MM.1S (cell line): Measurements from ENCODE around the gene MYCBP.

Source experiments
- DNase-seq: peaks from one replicate; pipeline ENCODE4 v3.0.0-alpha.2; 2015
- H2AFZ ChIP-seq: fragments of 300-600 bp; sonication (generic); 2 replicates; pipeline ENCODE4 v1.6.0; 2016; ENCODE audit warnings: antibody characterized with exemption, low read length
- H3F3A ChIP-seq: fragments of 300-600 bp; sonication (generic); 2 replicates; pipeline ENCODE4 v1.6.1; 2016; ENCODE audit warnings: mild to moderate bottlenecking, antibody characterized with exemption, low read length, moderate library complexity, mixed read lengths; ENCODE audit not compliant: insufficient read depth
- H3K27ac ChIP-seq: fragments of 300-600 bp; sonication (generic); 2 replicates; pipeline ENCODE4 v1.5.1; 2016; ENCODE audit warnings: mild to moderate bottlenecking, low read length
- H3K27me3 ChIP-seq: fragments of 300-600 bp; sonication (generic); replicated peaks from 2 replicates; pipeline ENCODE4 v1.6.0; 2016; ENCODE audit warnings: low read length; ENCODE audit not compliant: insufficient read depth
- H3K36me3 ChIP-seq: fragments of 300-600 bp; sonication (generic); replicated peaks from 2 replicates; pipeline ENCODE4 v1.6.1; 2016; ENCODE audit warnings: mild to moderate bottlenecking, low read length, mixed read lengths; ENCODE audit not compliant: insufficient read depth
- H3K4me1 ChIP-seq: fragments of 300-600 bp; sonication (generic); 2 replicates; pipeline ENCODE4 v1.6.1; 2016; ENCODE audit warnings: low read length, mixed read lengths
- H3K4me2 ChIP-seq: fragments of 300-600 bp; sonication (generic); 2 replicates; pipeline ENCODE4 v1.6.0; 2016; ENCODE audit warnings: low read depth, low read length
- H3K4me3 ChIP-seq: fragments of 300-600 bp; sonication (generic); 2 replicates; pipeline ENCODE4 v1.5.1; 2016; ENCODE audit warnings: low read length, mixed read lengths
- H3K79me2 ChIP-seq: fragments of 300-600 bp; sonication (generic); 2 replicates; pipeline ENCODE4 v1.6.1; 2016; ENCODE audit warnings: mixed run types, low read length, mixed read lengths
- H3K9ac ChIP-seq: fragments of 300-600 bp; sonication (generic); 2 replicates; pipeline ENCODE4 v1.6.1; 2016; ENCODE audit warnings: low read length, mixed read lengths
- H3K9me2 ChIP-seq: fragments of 300-600 bp; sonication (generic); replicated peaks from 2 replicates; pipeline ENCODE4 v1.6.1; 2016; ENCODE audit warnings: mild to moderate bottlenecking, low read length, mixed read lengths; ENCODE audit not compliant: insufficient read depth
- H3K9me3 ChIP-seq: fragments of 300-600 bp; sonication (generic); replicated peaks from 2 replicates; pipeline ENCODE4 v1.6.1; 2016; ENCODE audit warnings: mild to moderate bottlenecking, low read length, mixed read lengths; ENCODE audit not compliant: insufficient read depth
- H4K20me1 ChIP-seq: fragments of 300-600 bp; sonication (generic); 2 replicates; pipeline ENCODE4 v1.6.1; 2016; ENCODE audit warnings: mild to moderate bottlenecking, low read length, moderate library complexity, mixed read lengths; ENCODE audit not compliant: insufficient read depth
- EZH2 ChIP-seq: fragments of 300-600 bp; sonication (generic); optimal IDR thresholded peaks from 2 replicates; pipeline ENCODE3; 2017; ENCODE audit warnings: low read depth, mild to moderate bottlenecking, antibody characterized with exemption, low read length, mixed read lengths
- EZH2phosphoT487 ChIP-seq: fragments of 300-600 bp; sonication (generic); IDR thresholded peaks from 2 replicates; pipeline ENCODE4 v1.6.1; 2018; ENCODE audit warnings: antibody characterized with exemption, low read length
- TF ChIP-seq, protein P1 (sequence below): fragments of 300-600 bp; sonication (generic); IDR thresholded peaks from 2 replicates; pipeline ENCODE4 v1.5.1; 2016; ENCODE audit warnings: antibody characterized with exemption, low read length, mixed read lengths

MYCBP gene

DNA sequence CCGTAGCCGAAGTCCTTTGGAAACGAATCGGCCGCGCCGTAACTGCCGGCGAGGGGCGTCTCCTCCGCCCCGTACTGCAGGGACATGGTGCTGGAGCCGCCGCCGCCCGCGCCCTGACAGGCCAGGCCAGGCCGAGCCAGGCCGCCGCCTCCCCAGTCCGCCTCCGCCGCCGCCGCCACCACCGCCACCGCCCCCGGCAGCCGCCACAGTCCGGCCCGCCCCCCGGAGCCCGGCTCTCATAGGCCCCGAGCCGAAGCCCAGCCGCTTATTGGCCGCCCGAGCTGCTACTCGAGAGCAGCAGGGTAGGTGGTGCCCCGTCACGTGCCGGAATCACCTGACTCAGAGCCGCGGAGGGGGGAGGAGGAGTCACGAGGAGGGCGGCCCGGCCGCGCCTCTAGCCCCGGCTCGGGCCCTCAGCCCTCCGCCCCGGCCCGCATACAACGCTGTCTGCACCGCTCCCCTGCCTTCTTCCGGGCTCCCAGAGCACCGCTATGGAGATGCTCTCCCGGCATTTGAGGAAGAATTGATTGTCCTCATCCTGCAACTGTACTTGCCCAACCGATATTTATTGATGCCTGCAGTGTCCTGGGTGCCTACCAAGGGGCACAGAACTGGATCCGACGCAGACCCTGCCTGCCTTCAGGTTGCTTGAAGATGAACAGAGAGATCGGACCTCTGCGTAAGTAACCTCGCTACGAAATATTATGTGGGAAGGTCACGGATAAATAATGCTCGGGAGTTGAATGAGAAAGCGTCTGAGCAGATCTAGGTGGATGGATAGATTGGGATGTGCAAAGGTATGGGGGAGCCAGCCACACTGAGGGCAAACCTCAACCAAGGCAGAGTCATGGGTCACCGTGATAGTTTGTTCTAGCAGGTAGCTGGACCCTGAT lies 13.3 kb downstream of the MYCBP start, which contains the start of gene RRAGC:
Gene RRAGC, minus strand, starts transcription at position 212 of the 893 bp plus-strand sequence. Its CDS starts 126 bp downstream, at position 86.
- no peaks in the 10 kb centered on the region for H3K9me2 ChIP-seq
- H3K27ac ChIP-seq, result peak within 1 kb of the TSS; percentile 59; the same call in 1 of the 2 replicates
- peak within 1 kb of the TSS; percentile 73 for H3K4me2 ChIP-seq
- no peaks in the 10 kb centered on the region for H3K27me3 ChIP-seq
- peak within 1 kb of the TSS; percentile 59 for H3K9ac ChIP-seq
- TF ChIP-seq EZH2, result no peak
- no peak for TF ChIP-seq EZH2phosphoT487
- TF ChIP-seq, protein P1, sequence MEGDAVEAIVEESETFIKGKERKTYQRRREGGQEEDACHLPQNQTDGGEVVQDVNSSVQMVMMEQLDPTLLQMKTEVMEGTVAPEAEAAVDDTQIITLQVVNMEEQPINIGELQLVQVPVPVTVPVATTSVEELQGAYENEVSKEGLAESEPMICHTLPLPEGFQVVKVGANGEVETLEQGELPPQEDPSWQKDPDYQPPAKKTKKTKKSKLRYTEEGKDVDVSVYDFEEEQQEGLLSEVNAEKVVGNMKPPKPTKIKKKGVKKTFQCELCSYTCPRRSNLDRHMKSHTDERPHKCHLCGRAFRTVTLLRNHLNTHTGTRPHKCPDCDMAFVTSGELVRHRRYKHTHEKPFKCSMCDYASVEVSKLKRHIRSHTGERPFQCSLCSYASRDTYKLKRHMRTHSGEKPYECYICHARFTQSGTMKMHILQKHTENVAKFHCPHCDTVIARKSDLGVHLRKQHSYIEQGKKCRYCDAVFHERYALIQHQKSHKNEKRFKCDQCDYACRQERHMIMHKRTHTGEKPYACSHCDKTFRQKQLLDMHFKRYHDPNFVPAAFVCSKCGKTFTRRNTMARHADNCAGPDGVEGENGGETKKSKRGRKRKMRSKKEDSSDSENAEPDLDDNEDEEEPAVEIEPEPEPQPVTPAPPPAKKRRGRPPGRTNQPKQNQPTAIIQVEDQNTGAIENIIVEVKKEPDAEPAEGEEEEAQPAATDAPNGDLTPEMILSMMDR, result no peak
- H4K20me1 ChIP-seq, result 0 out of 2 replicates have a peak, but pooled peaks cover 4% of the 10 kb centered on the region
- H3K4me3 ChIP-seq, result peak within 1 kb of the TSS; percentile 86
- peaks cover 9% of the 10 kb centered on the region for H3F3A ChIP-seq
- H2AFZ ChIP-seq, result peak within 1 kb of the TSS; percentile 97
- no peaks in the 10 kb centered on the region for H3K9me3 ChIP-seq
- DNase-seq, result peak; percentile 99
- peaks cover 43% of the 10 kb centered on the region for H3K79me2 ChIP-seq
- peaks cover 3% of the 10 kb centered on the region for H3K36me3 ChIP-seq
- peaks cover 14% of the 10 kb centered on the region for H3K4me1 ChIP-seq

DNA sequence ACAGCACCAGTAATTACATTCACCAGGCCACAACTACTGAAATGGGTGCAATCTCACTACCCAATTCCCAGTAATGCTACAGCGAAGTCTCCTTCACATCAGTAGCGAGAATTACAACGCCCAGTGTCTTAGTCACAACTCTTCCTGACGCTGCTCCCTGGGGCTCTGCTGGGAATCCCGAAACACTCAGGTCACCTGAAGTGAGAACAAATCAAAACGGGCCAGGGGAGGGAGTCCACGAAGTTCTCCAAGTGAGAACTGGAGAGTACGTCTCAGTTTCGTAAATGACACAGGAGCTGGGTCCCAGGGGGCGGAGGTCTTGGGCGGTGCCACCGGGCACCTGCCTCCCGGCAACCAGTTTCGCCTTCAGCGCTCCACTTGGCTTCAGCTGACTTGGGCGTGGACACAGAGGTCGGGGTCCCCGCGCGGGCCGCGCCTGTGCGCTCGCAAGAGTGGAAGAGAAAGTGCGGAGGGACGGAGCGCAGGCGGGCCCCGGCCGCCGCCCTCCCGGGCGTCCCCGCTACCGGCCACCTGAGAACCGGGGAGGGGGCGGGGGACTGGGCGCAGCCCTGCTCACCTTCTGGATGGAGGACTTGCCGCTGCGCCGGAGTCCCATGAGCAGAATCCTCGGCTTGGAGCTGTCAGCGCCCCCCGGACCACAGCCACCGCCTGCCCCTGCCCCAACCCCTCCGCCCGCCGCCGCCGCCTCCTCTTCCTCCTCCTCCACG lies 14.2 kb downstream of the MYCBP start:
- peaks cover 49% of the 10 kb centered on the region for H3K79me2 ChIP-seq
- H3K27me3 ChIP-seq, result no peaks in the 10 kb centered on the region
- H3K9me2 ChIP-seq, result no peaks in the 10 kb centered on the region
- H3K27ac ChIP-seq, result peak overlapping the region; percentile 59; the same call in 1 of the 2 replicates
- peaks cover 9% of the 10 kb centered on the region for H3F3A ChIP-seq
- TF ChIP-seq EZH2phosphoT487, result no peak
- TF ChIP-seq EZH2, result no peak
- TF ChIP-seq, protein P1, result no peak
- H3K4me3 ChIP-seq, result peak overlapping the region; percentile 72
- peaks cover 14% of the 10 kb centered on the region for H3K4me1 ChIP-seq
- 0 out of 2 replicates have a peak, but pooled peaks cover 4% of the 10 kb centered on the region for H4K20me1 ChIP-seq
- no peaks in the 10 kb centered on the region for H3K9me3 ChIP-seq
- H3K36me3 ChIP-seq, result peaks cover 3% of the 10 kb centered on the region
- H3K9ac ChIP-seq, result peak overlapping the region; percentile 59
- peak overlapping the region; percentile 80 for H2AFZ ChIP-seq
- peak; percentile 79 for DNase-seq
- peak overlapping the region; percentile 73 for H3K4me2 ChIP-seq

DNA sequence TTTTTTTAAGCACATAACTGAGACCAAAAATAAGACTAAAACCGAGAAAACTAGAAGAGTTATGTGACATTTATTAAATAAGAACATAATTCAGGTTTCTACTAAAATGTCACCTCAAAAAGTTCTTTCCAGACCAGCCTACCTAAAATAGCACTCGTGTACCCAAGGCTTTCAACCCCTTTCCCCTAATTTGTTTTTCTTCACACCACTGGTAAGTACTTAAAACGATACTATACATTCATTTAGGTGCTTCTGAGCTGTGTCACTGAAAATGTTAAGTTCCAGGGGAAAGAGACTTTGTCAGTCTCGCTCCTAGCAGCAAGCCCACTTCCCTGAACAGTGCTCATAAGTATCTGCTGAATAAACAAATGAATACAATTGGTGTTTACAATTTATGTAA lies 20.4 kb downstream of the MYCBP start:
- peaks cover 5% of the 10 kb centered on the region for H3K4me1 ChIP-seq
- no peak overlapping the region for H3K9ac ChIP-seq
- H3K27me3 ChIP-seq, result no peaks in the 10 kb centered on the region
- H3K27ac ChIP-seq, result no peak overlapping the region
- no peak overlapping the region for H3K4me2 ChIP-seq
- H3K9me2 ChIP-seq, result no peaks in the 10 kb centered on the region
- H3K9me3 ChIP-seq, result no peaks in the 10 kb centered on the region
- no peak overlapping the region for H3K4me3 ChIP-seq
- H3K79me2 ChIP-seq, result peaks cover 34% of the 10 kb centered on the region
- peaks cover 15% of the 10 kb centered on the region for H3K36me3 ChIP-seq
- H4K20me1 ChIP-seq, result 0 out of 2 replicates have a peak, but pooled peaks cover 1% of the 10 kb centered on the region
- H3F3A ChIP-seq, result no peaks in the 10 kb centered on the region
- no peak overlapping the region for H2AFZ ChIP-seq
- DNase-seq, result no peak
- TF ChIP-seq EZH2phosphoT487 (no peak), EZH2 (no peak)
- TF ChIP-seq, protein P1, result no peak
